B cell (primary cell): ENCODE results near the gene WFDC2. TPM values are rescaled to one million over a fixed set of nuclear protein-coding genes. Genes with fewer than 3 reads are reported as not detected.

Experiments
- ATAC-seq: fragments of 200-7000 bp; cut with Tn5 transposase; one replicate; pipeline ENCODE4 v1.10.0; 2021; ENCODE audit warnings: low read depth, mild to moderate bottlenecking, moderate number of reproducible peaks, moderate library complexity
- CTCF ChIA-PET: fragments of 350-600 bp; sonication (Branson Sonifier 250); formaldehyde crosslinking; loops from one replicate; lab custom pipeline; 2021; ENCODE audit warnings: antibody characterized with exemption, inconsistent platforms; lab: Charles Lee
- POLR2A ChIA-PET: fragments of 350-600 bp; sonication (Branson Sonifier 250); formaldehyde crosslinking; loops from one replicate; lab custom pipeline; 2021; ENCODE audit warnings: antibody characterized with exemption; lab: Charles Lee
- DNase-seq: peaks from one replicate; pipeline ENCODE4 v3.0.0; 2013
- H2AFZ ChIP-seq: 2 replicates; pipeline ENCODE4 v1.6.1; 2012; ENCODE audit warnings: mild to moderate bottlenecking, low read depth, low read length; ENCODE audit not compliant: insufficient read depth, poor library complexity, severe bottlenecking
- H3K27ac ChIP-seq, 2 donors: 1 replicate in 1 of 2; 2 replicates in 1 of 2; pipeline ENCODE4 v1.5.1; 2012 to 2013; ENCODE audit warnings: low read length in 2 of 2, mild to moderate bottlenecking in 2 of 2, moderate library complexity in 1 of 2
- H3K27me3 ChIP-seq, 4 experiments: fragments of 200-600 bp in 1 of 4; sonication (generic) in 1 of 4; replicated peaks in 1 of 4; 1 replicate in 2 of 4; 2 replicates in 2 of 4; pipeline versions ENCODE4 v1.6.1 to v1.7.0; 2013 to 2016; ENCODE audit warnings: low read length in 3 of 4, mild to moderate bottlenecking in 2 of 4, mixed read lengths in 1 of 4, moderate library complexity in 1 of 4; ENCODE audit not compliant: insufficient read depth in 4 of 4, control insufficient read depth in 3 of 4; ENCODE audit errors: control extremely low read depth in 1 of 4
- H3K36me3 ChIP-seq, 2 experiments: replicated peaks in 1 of 2; 1 replicate in 1 of 2; 2 replicates in 1 of 2; pipeline versions ENCODE4 v1.6.1 to v1.7.1; 2013; ENCODE audit warnings: low read length in 1 of 2; ENCODE audit not compliant: insufficient read depth in 2 of 2, control insufficient read depth in 1 of 2; ENCODE audit errors: control extremely low read depth in 1 of 2, extremely low read depth in 1 of 2
- H3K4me1 ChIP-seq, 2 donors: fragments of 200-600 bp in 1 of 2; sonication (generic) in 1 of 2; 1 replicate in 1 of 2; 2 replicates in 1 of 2; pipeline versions ENCODE4 v1.5.1 to v1.6.1; 2013 to 2017; ENCODE audit warnings: low read length in 2 of 2; ENCODE audit not compliant: control insufficient read depth in 2 of 2, insufficient read depth in 2 of 2
- H3K4me2 ChIP-seq: replicated peaks from 2 replicates; pipeline ENCODE3; 2012; ENCODE audit warnings: mild to moderate bottlenecking, low read depth, low read length; ENCODE audit not compliant: poor library complexity, severe bottlenecking
- H3K4me3 ChIP-seq, 5 experiments: fragments of 200-600 bp in 1 of 5; sonication (generic) in 1 of 5; 1 replicate in 3 of 5; 2 replicates in 2 of 5; pipeline versions ENCODE4 v1.5.1 to v1.7.0; 2011 to 2016; ENCODE audit warnings: low read length in 4 of 5, mild to moderate bottlenecking in 4 of 5, low read depth in 2 of 5, control low read depth in 1 of 5, moderate library complexity in 1 of 5; ENCODE audit not compliant: insufficient read depth in 1 of 5; ENCODE audit errors: control extremely low read depth in 1 of 5, extremely low read depth in 1 of 5
- H3K79me2 ChIP-seq: fragments of 200-600 bp; sonication (generic); one replicate; pipeline ENCODE4 v1.6.0; 2016; ENCODE audit warnings: low read length; ENCODE audit not compliant: control insufficient read depth, insufficient read depth
- H3K9ac ChIP-seq: fragments of 200-600 bp; sonication (generic); 2 replicates; pipeline ENCODE4 v1.6.1; 2017; ENCODE audit warnings: mild to moderate bottlenecking, low read length, moderate library complexity
- H3K9me3 ChIP-seq, 3 donors: one replicate each; pipeline versions ENCODE4 v1.6.1 to v1.7.1; 2013; ENCODE audit warnings: low read length in 2 of 3; ENCODE audit not compliant: control insufficient read depth in 2 of 3, insufficient read depth in 1 of 3; ENCODE audit errors: control extremely low read depth in 1 of 3
- H4K20me1 ChIP-seq: 2 replicates; pipeline ENCODE4 v1.6.0; 2012; ENCODE audit warnings: mild to moderate bottlenecking, low read length; ENCODE audit not compliant: insufficient read depth, control insufficient read depth, poor library complexity, severe bottlenecking
- H3K27ac Mint-ChIP-seq: one replicate; pipeline ENCODE4 v1.8.0; 2021; ENCODE audit warnings: mixed read lengths
- H3K27me3 Mint-ChIP-seq: one replicate; pipeline ENCODE4 v1.8.0; 2021; ENCODE audit warnings: mixed read lengths
- H3K4me1 Mint-ChIP-seq: one replicate; pipeline ENCODE4 v1.8.0; 2021; ENCODE audit warnings: mixed read lengths
- H3K4me3 Mint-ChIP-seq: one replicate; pipeline ENCODE4 v1.8.0; 2021; ENCODE audit warnings: mixed read lengths
- H3K9me3 Mint-ChIP-seq: one replicate; pipeline ENCODE4 v1.8.0; 2022; ENCODE audit warnings: mixed read lengths; ENCODE audit not compliant: insufficient read depth
- EZH2 ChIP-seq: IDR thresholded peaks from 2 replicates; pipeline ENCODE4 v1.6.1; 2012; ENCODE audit warnings: borderline replicate concordance, low read depth, mild to moderate bottlenecking, moderate library complexity, low read length; ENCODE audit not compliant: insufficient read depth, poor library complexity, severe bottlenecking
- WGBS: methylation state at CpG from one replicate; pipeline ENCODE4 v1.1.5; 2013; ENCODE audit warnings: missing lambda C conversion rate; ENCODE audit not compliant: insufficient coverage; 5-methylcytosine and 5-hydroxymethylcytosine counted together
- intact Hi-C: fragments of 100-400 bp; cut with micrococcal nuclease; formaldehyde crosslinking; loops from one replicate; pipeline ENCODE4 v1.10.0; 2022
- polyA plus RNA-seq: library from polyadenylated mRNA; depleted of rRNA; stranded (reverse); fragments of >200 nt; gene quantifications from 2 replicates; pipeline ENCODE4 v1.2.3, GENCODE V29; 2012
- total RNA-seq, 2 donors: library from RNA; stranded (reverse); fragments of 120-200 nt in 1 of 2; gene quantifications; 1 replicate in 1 of 2; 2 replicates in 1 of 2; pipeline versions ENCODE4 v1.2.3 to v1.2.4, GENCODE V29; 2013 to 2022
- TF ChIP-seq, protein P1 (sequence below): fragments of 200-600 bp; IDR thresholded peaks from one replicate; pipeline ENCODE4 v1.8.0; 2022; ENCODE audit warnings: antibody characterized with exemption, mild to moderate bottlenecking

The WFDC2 gene
- total and polyA plus RNA-seq, 2 donors (not counting 1 experiment from before 2014, with no cell fraction given) = 0.81 TPM; not detected in 1

DNA sequence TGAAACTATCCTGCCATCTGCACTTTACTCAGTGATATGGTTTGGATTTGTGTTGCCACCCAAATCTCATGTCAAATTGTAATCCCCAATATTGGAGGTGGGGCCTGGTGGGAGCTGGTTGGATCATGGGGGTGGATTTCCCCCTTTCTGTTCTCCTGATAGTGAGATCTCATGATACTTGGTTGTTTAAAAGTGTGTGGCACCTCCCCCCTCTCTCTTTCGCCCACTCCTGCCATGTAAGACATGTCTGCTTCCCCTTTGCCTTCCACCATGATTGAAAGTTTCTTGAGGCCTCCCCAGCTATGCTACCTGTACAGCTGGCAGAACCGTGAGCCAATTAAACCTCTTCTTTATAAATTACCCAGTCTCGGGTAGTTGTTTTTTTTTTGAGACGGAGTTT is 35.6 kb upstream of the WFDC2 start:
- H3K79me2 ChIP-seq = no peaks in the 10 kb centered on the region
- no peak overlapping the region for H2AFZ ChIP-seq
- H3K4me1 ChIP-seq = peaks cover 33 to 39% of the 10 kb centered on the region in 2 donors
- CTCF ChIA-PET = interaction anchor here (0.9 to 15.7 kb wide), 4 partner anchors 15 to 383 kb away, joined by 3 to 814 read pairs (median 50); partner anchors contain the start of genes PIGT, SYS1 and TP53TG5
- H3K9me3 ChIP-seq = peaks cover 0 to 4% (median 2%) of the 10 kb centered on the region in 3 donors
- ATAC-seq = no peak
- H4K20me1 ChIP-seq = no peaks in the 10 kb centered on the region
- TF ChIP-seq EZH2 = no peak
- TF ChIP-seq, protein P1, sequence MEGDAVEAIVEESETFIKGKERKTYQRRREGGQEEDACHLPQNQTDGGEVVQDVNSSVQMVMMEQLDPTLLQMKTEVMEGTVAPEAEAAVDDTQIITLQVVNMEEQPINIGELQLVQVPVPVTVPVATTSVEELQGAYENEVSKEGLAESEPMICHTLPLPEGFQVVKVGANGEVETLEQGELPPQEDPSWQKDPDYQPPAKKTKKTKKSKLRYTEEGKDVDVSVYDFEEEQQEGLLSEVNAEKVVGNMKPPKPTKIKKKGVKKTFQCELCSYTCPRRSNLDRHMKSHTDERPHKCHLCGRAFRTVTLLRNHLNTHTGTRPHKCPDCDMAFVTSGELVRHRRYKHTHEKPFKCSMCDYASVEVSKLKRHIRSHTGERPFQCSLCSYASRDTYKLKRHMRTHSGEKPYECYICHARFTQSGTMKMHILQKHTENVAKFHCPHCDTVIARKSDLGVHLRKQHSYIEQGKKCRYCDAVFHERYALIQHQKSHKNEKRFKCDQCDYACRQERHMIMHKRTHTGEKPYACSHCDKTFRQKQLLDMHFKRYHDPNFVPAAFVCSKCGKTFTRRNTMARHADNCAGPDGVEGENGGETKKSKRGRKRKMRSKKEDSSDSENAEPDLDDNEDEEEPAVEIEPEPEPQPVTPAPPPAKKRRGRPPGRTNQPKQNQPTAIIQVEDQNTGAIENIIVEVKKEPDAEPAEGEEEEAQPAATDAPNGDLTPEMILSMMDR = no peak
- no CpG with 5 or more reads among the region's 4 CpGs for WGBS
- intact Hi-C loops = no loop called here
- no peaks in the 10 kb centered on the region for H3K36me3 ChIP-seq
- Mint-ChIP-seq H3K9me3 (peaks cover 2% of the 10 kb centered on the region), H3K27ac (no peak overlapping the region), H3K4me3 (no peak overlapping the region), H3K4me1 (peaks cover 36% of the 10 kb centered on the region), H3K27me3 (no peaks in the 10 kb centered on the region)
- POLR2A ChIA-PET = interaction anchor here (0.7 to 1.3 kb wide), 2 partner anchors 456 to 947 kb away, joined by 3 to 4 read pairs; no protein-coding TSS in a partner anchor
- no peak overlapping the region for H3K27ac ChIP-seq
- DNase-seq = no peak
- no peak overlapping the region for H3K9ac ChIP-seq
- no peak overlapping the region for H3K4me2 ChIP-seq
- H3K27me3 ChIP-seq = no peaks in the 10 kb centered on the region
- H3K4me3 ChIP-seq = no peak overlapping the region
